Fibroblast of mammary gland (primary cell): ENCODE measurements around the gene ST3GAL6.
"Not testable (repeated sequence)": the region's sequence is repeated elsewhere in the genome, so short reads cannot be mapped to it uniquely, and the experiment has no call there.

Experiments
- DNase-seq: peaks from one replicate; pipeline ENCODE4 v3.0.0-alpha.2; 2010; ENCODE audit warnings: low read depth
- H3K4me3 ChIP-seq: 2 replicates; pipeline ENCODE4 v1.5.1; 2011; ENCODE audit warnings: low read depth, mild to moderate bottlenecking, low read length, moderate library complexity; ENCODE audit not compliant: control insufficient read depth
- CTCF ChIP-seq: conservative IDR thresholded peaks from 2 replicates; pipeline ENCODE4 v1.5.1; 2011; ENCODE audit warnings: low read depth, low read length, inconsistent platforms; ENCODE audit not compliant: control insufficient read depth, insufficient read depth

ST3GAL6 gene

GRCh38 chr3:98823791-98824190 lies 60.7 kb downstream of the ST3GAL6 start:
- DNase-seq, result peak; percentile 73
- no peak overlapping the region for H3K4me3 ChIP-seq
- TF ChIP-seq CTCF, result no peak

- DNase-seq, result no peak
- H3K4me3 ChIP-seq, result no peak overlapping the region
- peak; percentile 16 for TF ChIP-seq CTCF
Measured at GRCh38 chr3:98824256-98824655, 61.1 kb downstream of the ST3GAL6 start.

GRCh38 chr3:98826126-98826525 lies 63.0 kb downstream of the ST3GAL6 start:
- H3K4me3 ChIP-seq, result no peak overlapping the region
- no peak for DNase-seq
- no peak for TF ChIP-seq CTCF

- no peak for TF ChIP-seq CTCF
- DNase-seq, result no peak
Measured at GRCh38 chr3:98827221-98827920, 64.2 kb downstream of the ST3GAL6 start.

GRCh38 chr3:98829246-98829832 lies 66.2 kb downstream of the ST3GAL6 start:
- no peak for TF ChIP-seq CTCF
- DNase-seq, result no peak
- H3K4me3 ChIP-seq, result no peak overlapping the region

More at GRCh38 chr3:98827221-98827920, 64.2 kb downstream of the ST3GAL6 start:
- no peak overlapping the region for H3K4me3 ChIP-seq

- not testable (repeated sequence) for DNase-seq, H3K4me3 ChIP-seq
Measured at GRCh38 chr3:98831060-98831459, 67.9 kb downstream of the ST3GAL6 start.

- no peak for DNase-seq
- H3K4me3 ChIP-seq, result no peak overlapping the region
- no peak for TF ChIP-seq CTCF
Measured at GRCh38 chr3:98839846-98840245, 76.7 kb downstream of the ST3GAL6 start.
